Endodermal cell (in vitro differentiated cells): ENCODE results near the gene ITPK1. TPM values are rescaled to one million over a fixed set of nuclear protein-coding genes. Genes with fewer than 3 reads are reported as not detected.

ENCODE experiments used
- DNase-seq: peaks from one replicate; pipeline ENCODE4 v3.0.0-alpha.2; 2017
- H3K27ac ChIP-seq: 2 replicates; pipeline ENCODE4 v1.5.1; 2013; ENCODE audit warnings: mild to moderate bottlenecking, low read depth, low read length, moderate library complexity
- H3K27me3 ChIP-seq: 2 replicates; pipeline ENCODE4 v1.6.1; 2013; ENCODE audit warnings: mild to moderate bottlenecking, low read length, moderate library complexity; ENCODE audit not compliant: insufficient read depth, control insufficient read depth, poor library complexity, severe bottlenecking
- H3K36me3 ChIP-seq: 2 replicates; pipeline ENCODE4 v1.7.0; 2013; ENCODE audit warnings: mild to moderate bottlenecking, low read length, moderate library complexity; ENCODE audit not compliant: control insufficient read depth, insufficient read depth
- H3K4me1 ChIP-seq: one replicate; pipeline ENCODE4 v1.7.0; 2013; ENCODE audit warnings: low read length; ENCODE audit not compliant: control insufficient read depth, insufficient read depth
- H3K4me3 ChIP-seq: 2 replicates; pipeline ENCODE4 v1.5.1; 2013; ENCODE audit warnings: mild to moderate bottlenecking, low read length, moderate library complexity
- H3K9ac ChIP-seq: 2 replicates; pipeline ENCODE4 v1.6.1; 2013; ENCODE audit warnings: mild to moderate bottlenecking, low read length, moderate library complexity; ENCODE audit not compliant: poor library complexity, severe bottlenecking; ENCODE audit errors: extremely low read depth
- H3K9me3 ChIP-seq: 2 replicates; pipeline ENCODE4 v1.6.1; 2013; ENCODE audit warnings: mild to moderate bottlenecking, low read length, moderate library complexity; ENCODE audit not compliant: control insufficient read depth
- H3K27ac Mint-ChIP-seq: 2 replicates; pipeline ENCODE4 v1.8.0; 2020; ENCODE audit warnings: mixed read lengths
- H3K27me3 Mint-ChIP-seq: 2 replicates; pipeline ENCODE4 v1.8.0; 2021; ENCODE audit warnings: mild to moderate bottlenecking, mixed read lengths; ENCODE audit not compliant: insufficient read depth
- H3K36me3 Mint-ChIP-seq: 2 replicates; pipeline ENCODE4 v1.8.0; 2020; ENCODE audit warnings: low read depth, mixed read lengths
- H3K4me1 Mint-ChIP-seq: 2 replicates; pipeline ENCODE4 v1.8.0; 2020; ENCODE audit warnings: mixed read lengths
- H3K4me3 Mint-ChIP-seq: 2 replicates; pipeline ENCODE4 v1.8.0; 2020; ENCODE audit warnings: mild to moderate bottlenecking, moderate library complexity, mixed read lengths
- H3K9me3 Mint-ChIP-seq: 2 replicates; pipeline ENCODE4 v1.8.0; 2020; ENCODE audit warnings: mild to moderate bottlenecking, mixed read lengths
- CTCF ChIP-seq: fragments of 200-600 bp; sonication (generic); conservative IDR thresholded peaks from 2 replicates; pipeline ENCODE4 v1.5.0; 2021; ENCODE audit warnings: antibody characterized with exemption, mild to moderate bottlenecking
- WGBS, 2 experiments: methylation state at CpG; one replicate each; pipeline versions ENCODE4 v1.1.5 to v1.1.7; 2013; ENCODE audit warnings: missing lambda C conversion rate in 2 of 2, mixed read lengths in 1 of 2; ENCODE audit not compliant: insufficient coverage in 1 of 2, insufficient read length in 1 of 2; 5-methylcytosine and 5-hydroxymethylcytosine counted together
- total RNA-seq, 2 donors: library from RNA; stranded (reverse); fragmentation: NEBNext Ultra II Directional in 1 of 2; extraction: Animal tissue kit (Norgen Biotek cat#: 25700) in 1 of 2; gene quantifications; 2 replicates in 1 of 2; 3 replicates in 1 of 2; pipeline ENCODE4 v1.2.1, GENCODE V29; 2021

ITPK1 gene
- total RNA-seq, 2 donors from 2014 or later: 59.9 to 66.9 TPM

GRCh38 chr14:93007225-93007997 lies 108.3 kb downstream of the ITPK1 start:
- no peaks in the 10 kb centered on the region for H3K36me3 Mint-ChIP-seq
- DNase-seq: no peak
- no peak overlapping the region for H3K4me3 ChIP-seq
- no peak overlapping the region for H3K27ac ChIP-seq
- H3K4me3 Mint-ChIP-seq: no peak overlapping the region
- no peak overlapping the region for H3K27ac Mint-ChIP-seq
- no peak overlapping the region for H3K9ac ChIP-seq
- peaks cover 4% of the 10 kb centered on the region for H3K4me1 Mint-ChIP-seq
- H3K4me1 ChIP-seq: peaks cover 2% of the 10 kb centered on the region
- no peak for TF ChIP-seq CTCF
- H3K9me3 ChIP-seq: no peaks in the 10 kb centered on the region
- no peaks in the 10 kb centered on the region for H3K9me3 Mint-ChIP-seq
- H3K27me3 ChIP-seq: no peaks in the 10 kb centered on the region
- H3K36me3 ChIP-seq: no peaks in the 10 kb centered on the region
- no peaks in the 10 kb centered on the region for H3K27me3 Mint-ChIP-seq
- WGBS, 2 experiments: 90% methylated on average over 8 to 15 of the region's 15 CpGs

GRCh38 chr14:93006567-93007051 lies 109.1 kb downstream of the ITPK1 start:
- no peaks in the 10 kb centered on the region for H3K27me3 Mint-ChIP-seq

GRCh38 chr14:93005838-93006237 lies 109.9 kb downstream of the ITPK1 start:
- no peaks in the 10 kb centered on the region for H3K9me3 ChIP-seq
- H3K4me1 Mint-ChIP-seq: peaks cover 4% of the 10 kb centered on the region
- 78 to 83% methylated on average over 7 to 8 of the region's 8 CpGs for WGBS, 2 experiments
- H3K4me3 Mint-ChIP-seq: no peak overlapping the region
- TF ChIP-seq CTCF: no peak
- H3K4me1 ChIP-seq: peaks cover 2% of the 10 kb centered on the region
- no peaks in the 10 kb centered on the region for H3K27me3 Mint-ChIP-seq
- no peak for DNase-seq
- H3K4me3 ChIP-seq: no peak overlapping the region
- no peaks in the 10 kb centered on the region for H3K36me3 ChIP-seq
- H3K27me3 ChIP-seq: no peaks in the 10 kb centered on the region
- no peaks in the 10 kb centered on the region for H3K9me3 Mint-ChIP-seq
- no peak overlapping the region for H3K27ac ChIP-seq
- H3K36me3 Mint-ChIP-seq: no peaks in the 10 kb centered on the region
- no peak overlapping the region for H3K9ac ChIP-seq
- H3K27ac Mint-ChIP-seq: peak overlapping the region; percentile 26

More at GRCh38 chr14:93006567-93007051, 109.1 kb downstream of the ITPK1 start:
- Mint-ChIP-seq H3K27ac (peak overlapping the region; percentile 26), H3K4me1 (peaks cover 4% of the 10 kb centered on the region), H3K4me3 (no peak overlapping the region), H3K9me3 (no peaks in the 10 kb centered on the region), H3K36me3 (no peaks in the 10 kb centered on the region)
- Histone ChIP-seq H3K27me3 (no peaks in the 10 kb centered on the region), H3K4me3 (no peak overlapping the region), H3K9ac (no peak overlapping the region), H3K4me1 (peaks cover 2% of the 10 kb centered on the region), H3K9me3 (no peaks in the 10 kb centered on the region), H3K36me3 (no peaks in the 10 kb centered on the region), H3K27ac (peak overlapping the region; percentile 17)
- no peak for TF ChIP-seq CTCF
- DNase-seq: no peak
- WGBS, 2 experiments: 81 to 91% methylated on average over 5 to 6 of the region's 6 CpGs
